Inferior parietal cortex (tissue), 1 donor: ENCODE results near the gene NTSR1.

Experiments used
- DNase-seq: peaks from one replicate; pipeline ENCODE4 v3.0.0-alpha.2; 2016; ENCODE audit errors: extremely low spot score

NTSR1 gene

GRCh38 chr20:62786157-62786556 lies 77.5 kb downstream of the NTSR1 start:
- no peak for DNase-seq

- DNase-seq, result no peak
Observed at GRCh38 chr20:62787321-62787720, 78.7 kb downstream of the NTSR1 start.

GRCh38 chr20:62787866-62788265 lies 79.2 kb downstream of the NTSR1 start:
- no peak for DNase-seq

GRCh38 chr20:62788607-62789006 lies 80.0 kb downstream of the NTSR1 start:
- DNase-seq, result no peak

GRCh38 chr20:62790075-62790474 lies 81.4 kb downstream of the NTSR1 start:
- DNase-seq, result no peak

GRCh38 chr20:62791301-62792181 lies 82.9 kb downstream of the NTSR1 start:
- peak; percentile 95 for DNase-seq

- DNase-seq, result no peak
Observed at GRCh38 chr20:62792182-62792939, 83.7 kb downstream of the NTSR1 start.

GRCh38 chr20:62792940-62793756 lies 84.5 kb downstream of the NTSR1 start:
- no peak for DNase-seq

GRCh38 chr20:62793757-62794006 lies 85.0 kb downstream of the NTSR1 start:
- DNase-seq, result no peak

- DNase-seq, result peak; percentile 95
Observed at GRCh38 chr20:62794007-62794724, 85.5 kb downstream of the NTSR1 start.

- DNase-seq, result peak; percentile 62
Observed at GRCh38 chr20:62795023-62795761, 86.6 kb downstream of the NTSR1 start.

- DNase-seq, result no peak
Observed at GRCh38 chr20:62796699-62797491, 88.3 kb downstream of the NTSR1 start.

GRCh38 chr20:62797671-62798532 lies 89.3 kb downstream of the NTSR1 start:
- no peak for DNase-seq

GRCh38 chr20:62799036-62799435 lies 90.4 kb downstream of the NTSR1 start:
- no peak for DNase-seq

- no peak for DNase-seq
Observed at GRCh38 chr20:62799459-62799858, 90.8 kb downstream of the NTSR1 start.

- no peak for DNase-seq
Observed at GRCh38 chr20:62799873-62800272, 91.2 kb downstream of the NTSR1 start.

- DNase-seq, result peak; percentile 37
Observed at GRCh38 chr20:62800314-62801259, 92.0 kb downstream of the NTSR1 start.
